HCT116 (cell line): Measurements from ENCODE around the gene FAM24A. TPM values are rescaled to one million over a fixed set of nuclear protein-coding genes. Genes with fewer than 3 reads are reported as not detected.

ENCODE experiments used
- ATAC-seq: fragments of 200-7000 bp; cut with Tn5 transposase; 2 replicates; pipeline ENCODE4 v1.9.1; 2020; ENCODE audit warnings: mild to moderate bottlenecking, moderate library complexity
- BruUV-seq: library from RNA; stranded (reverse); fragments of 400-500 nt; replicated peaks from 2 replicates; lab custom pipeline; 2021; lab: Mats Ljungman, UMichigan
- CTCF ChIA-PET: fragments of 300-600 bp; sonication (Branson Sonifier 250); formaldehyde crosslinking; loops from one replicate; lab custom pipeline; 2021; ENCODE audit warnings: antibody characterized with exemption; lab: Charles Lee
- POLR2A ChIA-PET: fragments of 300-600, 350-600 bp; sonication (Branson Sonifier 250); formaldehyde crosslinking; loops from one replicate; lab custom pipeline; 2021; ENCODE audit warnings: antibody characterized with exemption; lab: Charles Lee
- RAD21 ChIA-PET, 2 experiments: fragments of 300-600 bp; sonication (Branson Sonifier 250); formaldehyde crosslinking; loops; one replicate each; lab custom pipeline; 2023; ENCODE audit warnings: low total read pairs in 2 of 2; ENCODE audit not compliant: uncharacterized antibody in 2 of 2, unreplicated experiment in 2 of 2, low non-redundant PET in 1 of 2; lab: Charles Lee
- DNase-seq: peaks from one replicate; pipeline ENCODE4 v3.0.0-alpha.2; 2010; ENCODE audit warnings: low read depth, low spot score
- H2AFZ ChIP-seq: fragments of 200-600 bp; shearing (Covaris generic), sonication (generic); 2 replicates; pipeline ENCODE4 v1.6.1; 2017; ENCODE audit warnings: low read depth, mixed run types, mixed read lengths, antibody characterized with exemption, low read length; ENCODE audit not compliant: poor library complexity, severe bottlenecking
- H3K27ac ChIP-seq: 2 replicates; pipeline ENCODE4 v1.5.1; 2012; ENCODE audit warnings: low read depth, low read length
- H3K27me3 ChIP-seq: fragments of 200-600 bp; sonication (generic); 2 replicates; pipeline ENCODE4 v1.6.1; 2016; ENCODE audit warnings: mixed run types, low read length, mixed read lengths; ENCODE audit not compliant: insufficient read depth
- H3K36me3 ChIP-seq, 2 experiments: fragments of 200-500 bp in 1 of 2; fragments of 200-600 bp in 1 of 2; sonication (Bioruptor generic) in 1 of 2; sonication (generic) in 1 of 2; 2 replicates each; pipeline versions ENCODE4 v1.5.1 to v1.6.1; 2014 to 2016; ENCODE audit warnings: low read length in 2 of 2, inconsistent platforms in 1 of 2, mixed read lengths in 1 of 2, mixed run types in 1 of 2; ENCODE audit not compliant: insufficient read depth in 2 of 2, control insufficient read depth in 1 of 2
- H3K4me1 ChIP-seq, 2 experiments: fragments of 200-600 bp in 1 of 2; sonication (generic) in 1 of 2; 2 replicates each; pipeline versions ENCODE4 v1.5.1 to v1.6.1; 2012 to 2017; ENCODE audit warnings: low read length in 2 of 2, inconsistent platforms in 1 of 2, mild to moderate bottlenecking in 1 of 2, mixed read lengths in 1 of 2, mixed run types in 1 of 2, moderate library complexity in 1 of 2; ENCODE audit not compliant: insufficient read depth in 2 of 2, control insufficient read depth in 1 of 2
- H3K4me2 ChIP-seq: fragments of 200-600 bp; sonication (generic); 2 replicates; pipeline ENCODE4 v1.6.1; 2017; ENCODE audit warnings: mixed run types, low read length, mixed read lengths
- H3K4me3 ChIP-seq, 2 experiments: fragments of 200-600 bp in 1 of 2; sonication (generic) in 1 of 2; replicated peaks in 1 of 2; 2 replicates each; pipeline ENCODE4 v1.5.1; 2011 to 2016; ENCODE audit warnings: low read length in 2 of 2, control low read depth in 1 of 2, low read depth in 1 of 2, mild to moderate bottlenecking in 1 of 2, mixed read lengths in 1 of 2, mixed run types in 1 of 2
- H3K79me2 ChIP-seq: fragments of 200-600 bp; sonication (generic); 2 replicates; pipeline ENCODE4 v1.6.1; 2017; ENCODE audit warnings: mild to moderate bottlenecking, mixed run types, low read length, moderate library complexity, mixed read lengths; ENCODE audit not compliant: insufficient read depth
- H3K9ac ChIP-seq: fragments of 200-600 bp; sonication (generic); 2 replicates; pipeline ENCODE4 v1.6.1; 2016; ENCODE audit warnings: low read length, mixed read lengths
- H3K9me2 ChIP-seq: fragments of 200-600 bp; sonication (generic), shearing (Covaris generic); 2 replicates; pipeline ENCODE4 v1.6.1; 2017; ENCODE audit warnings: mixed run types, mild to moderate bottlenecking, moderate library complexity; ENCODE audit not compliant: insufficient read depth
- H3K9me3 ChIP-seq, 2 experiments: fragments of 200-500 bp in 1 of 2; fragments of 200-600 bp in 1 of 2; sonication (Bioruptor generic) in 1 of 2; sonication (generic) in 1 of 2; 2 replicates each; pipeline ENCODE4 v1.6.1; 2014 to 2017; ENCODE audit warnings: low read length in 2 of 2, mixed read lengths in 2 of 2, inconsistent platforms in 1 of 2, low read depth in 1 of 2, mild to moderate bottlenecking in 1 of 2, mixed run types in 1 of 2, moderate library complexity in 1 of 2; ENCODE audit not compliant: control insufficient read depth in 1 of 2, insufficient read depth in 1 of 2
- H4K20me1 ChIP-seq: fragments of 200-600 bp; sonication (generic), shearing (Covaris generic); 2 replicates; pipeline ENCODE4 v1.6.1; 2017; ENCODE audit warnings: mixed run types, mild to moderate bottlenecking, moderate library complexity; ENCODE audit not compliant: insufficient read depth
- CBX3 ChIP-seq: IDR thresholded peaks from 2 replicates; pipeline ENCODE4 v1.6.1; 2012; ENCODE audit warnings: low read depth
- CTCF ChIP-seq, 3 experiments: fragments of 200-600 bp in 1 of 3; sonication (generic) in 1 of 3; IDR thresholded peaks in 2 of 3; conservative IDR thresholded peaks in 1 of 3; 2 replicates each; pipeline ENCODE4 v1.5.1; 2012 to 2017; ENCODE audit warnings: low read depth in 2 of 3, low read length in 2 of 3, antibody characterized with exemption in 1 of 3, borderline replicate concordance in 1 of 3, control low read depth in 1 of 3, mild to moderate bottlenecking in 1 of 3, mixed read lengths in 1 of 3, mixed run types in 1 of 3, moderate library complexity in 1 of 3; ENCODE audit not compliant: insufficient read depth in 1 of 3
- EGR1 ChIP-seq: IDR thresholded peaks from 2 replicates; pipeline ENCODE4 v1.6.1; 2012; ENCODE audit warnings: low read depth
- ELF1 ChIP-seq: IDR thresholded peaks from 2 replicates; pipeline ENCODE4 v1.6.1; 2012; ENCODE audit warnings: low read depth, borderline replicate concordance
- EZH2 ChIP-seq: fragments of 200-600 bp; sonication (generic); IDR thresholded peaks from 2 replicates; pipeline ENCODE4 v1.6.1; 2017; ENCODE audit warnings: antibody characterized with exemption, mixed run types
- EZH2phosphoT487 ChIP-seq: fragments of 200-600 bp; IDR thresholded peaks from 2 replicates; pipeline ENCODE4 v1.6.1; 2018; ENCODE audit warnings: antibody characterized with exemption, borderline replicate concordance
- FOSL1 ChIP-seq: IDR thresholded peaks from 2 replicates; pipeline ENCODE4 v1.6.1; 2012; ENCODE audit warnings: low read depth
- JUND ChIP-seq: IDR thresholded peaks from 2 replicates; pipeline ENCODE4 v1.6.1; 2012
- POLR2A ChIP-seq: IDR thresholded peaks from 2 replicates; pipeline ENCODE4 v1.7.0; 2011; ENCODE audit warnings: borderline replicate concordance; ENCODE audit not compliant: insufficient read depth, insufficient read length; ENCODE audit errors: extremely low read depth
- POLR2AphosphoS5 ChIP-seq: IDR thresholded peaks from 2 replicates; pipeline ENCODE4 v1.6.1; 2011; ENCODE audit warnings: mild to moderate bottlenecking, low read depth, low read length, moderate library complexity
- SIN3A ChIP-seq: IDR thresholded peaks from 2 replicates; pipeline ENCODE4 v1.6.1; 2012; ENCODE audit warnings: low read depth
- SP1 ChIP-seq: IDR thresholded peaks from 2 replicates; pipeline ENCODE4 v1.6.1; 2012; ENCODE audit warnings: low read depth
- SRF ChIP-seq: IDR thresholded peaks from 2 replicates; pipeline ENCODE4 v1.6.1; 2012; ENCODE audit warnings: low read depth
- TCF7L2 ChIP-seq: IDR thresholded peaks from 2 replicates; pipeline ENCODE4 v1.7.0; 2011; ENCODE audit warnings: borderline replicate concordance, inconsistent platforms; ENCODE audit not compliant: insufficient read depth, insufficient read length; ENCODE audit errors: extremely low read depth
- YY1 ChIP-seq: IDR thresholded peaks from 2 replicates; pipeline ENCODE4 v1.6.1; 2011; ENCODE audit warnings: low read length, low read depth, moderate library complexity, mild to moderate bottlenecking; ENCODE audit not compliant: insufficient replicate concordance; ENCODE audit errors: extremely low read depth
- ZBTB33 ChIP-seq: IDR thresholded peaks from 2 replicates; pipeline ENCODE4 v1.6.1; 2011; ENCODE audit warnings: mild to moderate bottlenecking, low read length, moderate library complexity; ENCODE audit not compliant: insufficient replicate concordance; ENCODE audit errors: extremely low read depth
- ZFX ChIP-seq: fragments of 450-650 bp; IDR thresholded peaks from 2 replicates; pipeline ENCODE4 v1.6.1; 2017
- intact Hi-C: fragments of 100-400 bp; cut with micrococcal nuclease; formaldehyde crosslinking; loops from 2 replicates; pipeline ENCODE4 v1.10.0; 2022
- total RNA-seq: library from RNA; stranded (reverse); gene quantifications from one replicate; pipeline ENCODE4 v1.2.1, GENCODE V29; 2021; ENCODE audit not compliant: unreplicated experiment
- TF ChIP-seq, protein P1 (sequence below): IDR thresholded peaks from 2 replicates; pipeline ENCODE4 v1.6.1; 2012; ENCODE audit warnings: low read depth
- TF ChIP-seq, protein P2 (sequence below): IDR thresholded peaks from 2 replicates; pipeline ENCODE4 v1.6.1; 2012

FAM24A gene
- total RNA-seq, 1 experiment from 2014 or later = not detected

- Histone ChIP-seq H4K20me1 (no peaks in the 10 kb centered on the region), H3K4me2 (no peak overlapping the region), H3K27me3 (peaks cover 5% of the 10 kb centered on the region; the same call in 1 of the 2 replicates), H3K9ac (no peak overlapping the region), H2AFZ (no peak overlapping the region), H3K9me3 (no peaks in the 10 kb centered on the region), H3K9me2 (no peaks in the 10 kb centered on the region), H3K4me3 (no peak overlapping the region), H3K36me3 (no peaks in the 10 kb centered on the region), H3K79me2 (peaks cover 82% of the 10 kb centered on the region), H3K27ac (no peak overlapping the region), H3K4me1 (peaks cover 0 to 26% of the 10 kb centered on the region in 2 experiments; a peak in 2 of 4 replicates)
- ChIA-PET POLR2A (no interaction called here), RAD21 (no interaction called here), CTCF (no interaction called here)
- intact Hi-C loops = no loop called here
- ATAC-seq = no peak
- BruUV-seq = no TSS peak
- no peak for DNase-seq
- no peak for TF ChIP-seq POLR2A
- TF ChIP-seq SIN3A = no peak
- TF ChIP-seq EZH2 = no peak
- TF ChIP-seq EZH2phosphoT487 = no peak
- TF ChIP-seq, protein P1, sequence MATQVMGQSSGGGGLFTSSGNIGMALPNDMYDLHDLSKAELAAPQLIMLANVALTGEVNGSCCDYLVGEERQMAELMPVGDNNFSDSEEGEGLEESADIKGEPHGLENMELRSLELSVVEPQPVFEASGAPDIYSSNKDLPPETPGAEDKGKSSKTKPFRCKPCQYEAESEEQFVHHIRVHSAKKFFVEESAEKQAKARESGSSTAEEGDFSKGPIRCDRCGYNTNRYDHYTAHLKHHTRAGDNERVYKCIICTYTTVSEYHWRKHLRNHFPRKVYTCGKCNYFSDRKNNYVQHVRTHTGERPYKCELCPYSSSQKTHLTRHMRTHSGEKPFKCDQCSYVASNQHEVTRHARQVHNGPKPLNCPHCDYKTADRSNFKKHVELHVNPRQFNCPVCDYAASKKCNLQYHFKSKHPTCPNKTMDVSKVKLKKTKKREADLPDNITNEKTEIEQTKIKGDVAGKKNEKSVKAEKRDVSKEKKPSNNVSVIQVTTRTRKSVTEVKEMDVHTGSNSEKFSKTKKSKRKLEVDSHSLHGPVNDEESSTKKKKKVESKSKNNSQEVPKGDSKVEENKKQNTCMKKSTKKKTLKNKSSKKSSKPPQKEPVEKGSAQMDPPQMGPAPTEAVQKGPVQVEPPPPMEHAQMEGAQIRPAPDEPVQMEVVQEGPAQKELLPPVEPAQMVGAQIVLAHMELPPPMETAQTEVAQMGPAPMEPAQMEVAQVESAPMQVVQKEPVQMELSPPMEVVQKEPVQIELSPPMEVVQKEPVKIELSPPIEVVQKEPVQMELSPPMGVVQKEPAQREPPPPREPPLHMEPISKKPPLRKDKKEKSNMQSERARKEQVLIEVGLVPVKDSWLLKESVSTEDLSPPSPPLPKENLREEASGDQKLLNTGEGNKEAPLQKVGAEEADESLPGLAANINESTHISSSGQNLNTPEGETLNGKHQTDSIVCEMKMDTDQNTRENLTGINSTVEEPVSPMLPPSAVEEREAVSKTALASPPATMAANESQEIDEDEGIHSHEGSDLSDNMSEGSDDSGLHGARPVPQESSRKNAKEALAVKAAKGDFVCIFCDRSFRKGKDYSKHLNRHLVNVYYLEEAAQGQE = no peak
- no peak for TF ChIP-seq JUND
- TF ChIP-seq CTCF (IDR thresholded peaks at IDR 0.05 in 2 of 3, conservative IDR thresholded peaks at IDR 0.05 in 1 of 3; ENCODE audit: borderline replicate concordance in 1 of 3, insufficient read depth in 1 of 3, low read depth in 2 of 3, low read length in 2 of 3) = no peak
- TF ChIP-seq YY1 = no peak
- TF ChIP-seq ZFX = no peak
- no peak for TF ChIP-seq FOSL1
- TF ChIP-seq ELF1 = no peak
- TF ChIP-seq CBX3 = no peak
- TF ChIP-seq SP1 = no peak
- no peak for TF ChIP-seq TCF7L2
- TF ChIP-seq POLR2AphosphoS5 = no peak
- TF ChIP-seq EGR1 = no peak
- TF ChIP-seq, protein P2, sequence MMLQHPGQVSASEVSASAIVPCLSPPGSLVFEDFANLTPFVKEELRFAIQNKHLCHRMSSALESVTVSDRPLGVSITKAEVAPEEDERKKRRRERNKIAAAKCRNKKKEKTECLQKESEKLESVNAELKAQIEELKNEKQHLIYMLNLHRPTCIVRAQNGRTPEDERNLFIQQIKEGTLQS = no peak
- TF ChIP-seq SRF = no peak
- TF ChIP-seq ZBTB33 = no peak
Observed at GRCh38 chr10:122863216-122864193, 46.9 kb upstream of the FAM24A start.
